ENCODE data around the gene TRAM2.

The TRAM2 gene

DNA sequence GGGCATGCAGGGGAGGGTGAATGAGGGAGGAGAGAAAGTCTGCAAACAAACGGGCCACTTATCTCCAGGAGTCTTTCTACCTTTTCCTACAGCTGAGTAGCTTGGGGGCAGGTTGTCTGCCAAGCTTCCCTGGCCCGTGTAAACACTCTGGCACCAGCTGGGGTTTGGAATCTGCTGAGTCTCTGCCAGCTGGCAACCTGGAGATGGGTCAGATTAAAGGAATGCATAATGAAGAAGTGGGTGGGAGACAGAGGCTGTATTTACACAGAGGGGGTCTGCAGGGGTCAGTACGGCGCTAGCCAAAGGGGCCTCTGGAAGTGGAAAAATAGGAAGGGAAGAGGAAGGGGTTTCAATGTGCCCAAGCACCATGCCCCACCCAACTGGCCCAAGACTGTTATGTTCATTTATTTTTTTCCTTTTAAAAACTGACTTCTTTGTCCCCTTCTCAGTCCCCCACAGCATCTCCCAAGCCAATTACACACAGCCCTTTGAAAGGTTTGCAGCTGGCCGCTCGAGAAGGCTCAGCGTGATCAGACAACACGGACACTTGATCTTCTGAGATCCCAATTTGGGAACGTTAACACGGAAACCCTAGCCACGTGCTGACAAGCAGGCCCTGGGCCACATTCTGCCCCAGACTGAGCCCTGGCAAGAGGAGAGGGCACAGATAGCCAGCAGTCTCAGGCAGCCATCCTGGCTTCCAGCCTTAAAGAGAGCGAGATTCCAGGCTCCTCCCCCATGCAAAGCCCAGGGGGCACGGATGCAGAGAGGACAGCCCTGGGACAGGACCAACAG lies 25.2 kb downstream of the TRAM2 start:
- TF ChIP-seq, protein P1, sequence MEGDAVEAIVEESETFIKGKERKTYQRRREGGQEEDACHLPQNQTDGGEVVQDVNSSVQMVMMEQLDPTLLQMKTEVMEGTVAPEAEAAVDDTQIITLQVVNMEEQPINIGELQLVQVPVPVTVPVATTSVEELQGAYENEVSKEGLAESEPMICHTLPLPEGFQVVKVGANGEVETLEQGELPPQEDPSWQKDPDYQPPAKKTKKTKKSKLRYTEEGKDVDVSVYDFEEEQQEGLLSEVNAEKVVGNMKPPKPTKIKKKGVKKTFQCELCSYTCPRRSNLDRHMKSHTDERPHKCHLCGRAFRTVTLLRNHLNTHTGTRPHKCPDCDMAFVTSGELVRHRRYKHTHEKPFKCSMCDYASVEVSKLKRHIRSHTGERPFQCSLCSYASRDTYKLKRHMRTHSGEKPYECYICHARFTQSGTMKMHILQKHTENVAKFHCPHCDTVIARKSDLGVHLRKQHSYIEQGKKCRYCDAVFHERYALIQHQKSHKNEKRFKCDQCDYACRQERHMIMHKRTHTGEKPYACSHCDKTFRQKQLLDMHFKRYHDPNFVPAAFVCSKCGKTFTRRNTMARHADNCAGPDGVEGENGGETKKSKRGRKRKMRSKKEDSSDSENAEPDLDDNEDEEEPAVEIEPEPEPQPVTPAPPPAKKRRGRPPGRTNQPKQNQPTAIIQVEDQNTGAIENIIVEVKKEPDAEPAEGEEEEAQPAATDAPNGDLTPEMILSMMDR (IDR thresholded peaks at IDR 0.05; ENCODE audit: poor library complexity, severe bottlenecking) = no peak
- Histone ChIP-seq H3K4me1 (ENCODE audit: insufficient read depth, poor library complexity, severe bottlenecking) (peaks cover 48% of the 10 kb centered on the region), H3K27me3 (ENCODE audit: insufficient read depth, poor library complexity, severe bottlenecking) (no peaks in the 10 kb centered on the region), H3K36me3 (ENCODE audit: low read depth) (peaks cover 11% of the 10 kb centered on the region; the same call in 1 of the 2 replicates), H3K27ac (ENCODE audit: poor library complexity, severe bottlenecking) (peak overlapping the region; percentile 89), H3K4me3 (ENCODE audit: severe bottlenecking) (no peak overlapping the region), H3K9me3 (ENCODE audit: severe bottlenecking) (no peaks in the 10 kb centered on the region)
- peak; percentile 80 for DNase-seq (ENCODE audit: low spot score)
- ATAC-seq (ENCODE audit: low read depth) = peak; percentile 92

DNA sequence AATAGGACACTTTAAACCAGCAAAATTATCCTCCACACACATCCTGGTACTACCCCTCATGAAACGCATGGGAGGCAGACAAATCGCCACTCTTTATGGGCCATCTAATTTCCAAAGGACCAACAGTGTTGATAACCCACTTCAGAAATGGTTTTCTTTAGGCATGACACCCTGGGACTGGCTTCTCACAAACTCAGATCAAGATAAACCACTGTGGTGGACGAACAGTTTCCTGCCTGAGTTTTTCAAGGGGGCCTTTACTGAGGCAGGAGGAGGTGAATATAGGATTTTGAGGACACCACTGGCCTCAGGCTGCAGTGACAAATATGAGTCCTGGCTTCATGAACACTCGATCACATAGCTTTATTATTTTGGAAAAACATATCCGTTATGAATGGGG lies 26.0 kb downstream of the TRAM2 start:
- no peak for ATAC-seq (ENCODE audit: low read depth)
- TF ChIP-seq, protein P1 (IDR thresholded peaks at IDR 0.05; ENCODE audit: poor library complexity, severe bottlenecking) = no peak
- Histone ChIP-seq H3K36me3 (ENCODE audit: low read depth) (peaks cover 15% of the 10 kb centered on the region; the same call in 1 of the 2 replicates), H3K4me1 (ENCODE audit: insufficient read depth, poor library complexity, severe bottlenecking) (peaks cover 55% of the 10 kb centered on the region), H3K27me3 (ENCODE audit: insufficient read depth, poor library complexity, severe bottlenecking) (no peaks in the 10 kb centered on the region), H3K27ac (ENCODE audit: poor library complexity, severe bottlenecking) (peak overlapping the region; percentile 89), H3K9me3 (ENCODE audit: severe bottlenecking) (no peaks in the 10 kb centered on the region), H3K4me3 (ENCODE audit: severe bottlenecking) (no peak overlapping the region)
- no peak for DNase-seq (ENCODE audit: low spot score)

DNA sequence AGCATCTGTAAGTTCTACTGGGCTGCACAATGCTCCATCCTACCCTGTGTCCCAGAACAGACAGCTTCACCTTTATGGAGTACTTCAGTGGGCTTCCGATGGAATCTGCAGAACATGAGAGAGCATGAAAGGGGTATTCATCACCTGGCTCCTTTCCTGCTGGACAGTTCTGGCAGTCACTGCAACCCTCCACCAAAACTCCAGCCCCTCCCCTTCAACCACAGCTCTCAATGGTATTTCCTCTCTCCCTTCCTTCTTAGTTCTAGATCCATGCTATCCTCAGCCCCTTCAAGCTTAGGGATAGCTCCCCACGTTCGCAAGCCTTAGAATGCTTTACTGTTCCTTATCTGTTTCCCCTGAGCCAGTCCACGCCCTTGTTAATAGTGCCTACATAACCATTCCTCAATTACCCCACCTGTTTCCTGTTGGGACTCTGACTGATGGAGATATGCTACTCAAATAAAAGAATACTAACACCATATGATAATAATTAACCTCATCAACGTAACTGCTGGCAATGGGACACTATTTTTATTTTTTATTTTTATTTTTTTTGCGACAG lies 26.8 kb downstream of the TRAM2 start:
- H3K27me3 ChIP-seq (ENCODE audit: insufficient read depth, poor library complexity, severe bottlenecking) = no peaks in the 10 kb centered on the region
- no peaks in the 10 kb centered on the region for H3K9me3 ChIP-seq (ENCODE audit: severe bottlenecking)
- peaks cover 15% of the 10 kb centered on the region; the same call in 1 of the 2 replicates for H3K36me3 ChIP-seq (ENCODE audit: low read depth)
- no peak for DNase-seq (ENCODE audit: low spot score)
- no peak for ATAC-seq (ENCODE audit: low read depth)
- peaks cover 63% of the 10 kb centered on the region for H3K4me1 ChIP-seq (ENCODE audit: insufficient read depth, poor library complexity, severe bottlenecking)
- peak overlapping the region; percentile 89 for H3K27ac ChIP-seq (ENCODE audit: poor library complexity, severe bottlenecking)
- TF ChIP-seq, protein P1 (IDR thresholded peaks at IDR 0.05; ENCODE audit: poor library complexity, severe bottlenecking) = no peak
- H3K4me3 ChIP-seq (ENCODE audit: severe bottlenecking) = no peak overlapping the region

DNA sequence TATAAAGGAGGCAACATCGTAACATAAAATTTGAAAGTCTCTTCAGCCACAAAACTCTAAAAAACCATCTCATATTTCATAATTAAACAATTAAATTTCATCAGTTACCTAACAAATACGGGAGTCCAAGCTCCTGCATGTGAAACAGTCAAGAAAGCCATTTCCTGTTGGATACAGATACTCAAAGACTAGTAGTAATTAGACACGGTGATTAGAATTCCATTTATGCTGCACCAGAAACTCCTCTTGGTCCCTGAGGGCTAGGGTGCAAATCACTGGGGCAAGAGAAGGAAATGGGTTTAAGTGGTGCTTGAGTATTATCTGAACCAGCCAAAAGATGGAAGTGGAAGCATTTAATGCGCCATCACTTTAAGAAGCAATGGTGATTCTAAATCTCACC lies 27.4 kb downstream of the TRAM2 start:
- no peak for DNase-seq (ENCODE audit: low spot score)
- Histone ChIP-seq H3K27ac (ENCODE audit: poor library complexity, severe bottlenecking) (peak overlapping the region; percentile 89), H3K36me3 (ENCODE audit: low read depth) (peaks cover 18% of the 10 kb centered on the region), H3K27me3 (ENCODE audit: insufficient read depth, poor library complexity, severe bottlenecking) (no peaks in the 10 kb centered on the region), H3K9me3 (ENCODE audit: severe bottlenecking) (no peaks in the 10 kb centered on the region), H3K4me3 (ENCODE audit: severe bottlenecking) (no peak overlapping the region), H3K4me1 (ENCODE audit: insufficient read depth, poor library complexity, severe bottlenecking) (peaks cover 70% of the 10 kb centered on the region)
- TF ChIP-seq, protein P1 (IDR thresholded peaks at IDR 0.05; ENCODE audit: poor library complexity, severe bottlenecking) = no peak
- no peak for ATAC-seq (ENCODE audit: low read depth)

DNA sequence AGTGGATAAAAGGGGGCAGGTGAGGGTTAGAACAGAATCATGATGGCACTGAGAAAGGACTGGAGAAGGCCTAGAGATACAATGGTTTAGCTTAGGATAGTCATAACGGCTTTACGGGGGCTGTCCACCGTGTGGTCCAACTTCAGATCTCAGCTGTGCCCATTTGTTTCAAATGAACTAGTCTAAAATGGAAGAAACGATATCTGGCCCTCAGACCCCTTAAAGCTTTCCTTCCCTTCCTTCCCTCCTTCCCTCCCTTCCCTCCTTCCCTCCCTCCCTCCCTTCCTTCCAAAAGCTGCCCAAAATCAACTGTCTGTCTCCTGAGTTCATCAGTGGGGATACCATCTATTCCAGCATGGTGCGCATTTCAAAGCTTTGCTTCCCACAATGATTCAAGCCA lies 27.9 kb downstream of the TRAM2 start:
- no peak for DNase-seq (ENCODE audit: low spot score)
- H3K36me3 ChIP-seq (ENCODE audit: low read depth) = peaks cover 19% of the 10 kb centered on the region
- TF ChIP-seq, protein P1 (IDR thresholded peaks at IDR 0.05; ENCODE audit: poor library complexity, severe bottlenecking) = no peak
- ATAC-seq (ENCODE audit: low read depth) = no peak
- no peak overlapping the region for H3K4me3 ChIP-seq (ENCODE audit: severe bottlenecking)
- peaks cover 73% of the 10 kb centered on the region for H3K4me1 ChIP-seq (ENCODE audit: insufficient read depth, poor library complexity, severe bottlenecking)
- no peaks in the 10 kb centered on the region for H3K27me3 ChIP-seq (ENCODE audit: insufficient read depth, poor library complexity, severe bottlenecking)
- peak overlapping the region; percentile 89 for H3K27ac ChIP-seq (ENCODE audit: poor library complexity, severe bottlenecking)
- no peaks in the 10 kb centered on the region for H3K9me3 ChIP-seq (ENCODE audit: severe bottlenecking)

Measured in RWPE2 (cell line).